GM19438 (cell line): ENCODE results near the gene RITA1.

Experiments
- ATAC-seq: cut with Tn5 transposase; IDR thresholded peaks from one replicate; pipeline ENCODE4 v1.9.1; 2021; ENCODE audit warnings: low read depth; ENCODE audit not compliant: unreplicated experiment

RITA1 gene

GRCh38 chr12:113226696-113227568 is 41.4 kb downstream of the RITA1 start:
- ATAC-seq: no peak

- no peak for ATAC-seq
Measured at GRCh38 chr12:113227686-113228391, 42.3 kb downstream of the RITA1 start.

GRCh38 chr12:113228394-113229028 is 43.0 kb downstream of the RITA1 start:
- no peak for ATAC-seq

- ATAC-seq: peak; percentile 8
Measured at GRCh38 chr12:113230315-113231234, 45.1 kb downstream of the RITA1 start.

- no peak for ATAC-seq
Measured at GRCh38 chr12:113231235-113232088, 45.9 kb downstream of the RITA1 start.

- no peak for ATAC-seq
Measured at GRCh38 chr12:113232089-113232839, 46.7 kb downstream of the RITA1 start.

GRCh38 chr12:113232840-113233585 is 47.5 kb downstream of the RITA1 start:
- peak; percentile 63 for ATAC-seq

GRCh38 chr12:113233967-113234366 is 48.4 kb downstream of the RITA1 start:
- ATAC-seq: no peak

GRCh38 chr12:113234483-113234882 is 49.0 kb downstream of the RITA1 start:
- no peak for ATAC-seq

GRCh38 chr12:113235976-113236375 is 50.5 kb downstream of the RITA1 start:
- ATAC-seq: no peak

GRCh38 chr12:113236539-113237399 is 51.2 kb downstream of the RITA1 start:
- ATAC-seq: no peak

GRCh38 chr12:113237748-113238147 is 52.2 kb downstream of the RITA1 start:
- ATAC-seq: no peak

GRCh38 chr12:113238309-113238708 is 52.8 kb downstream of the RITA1 start:
- no peak for ATAC-seq

GRCh38 chr12:113239288-113239771 is 53.8 kb downstream of the RITA1 start:
- no peak for ATAC-seq

- no peak for ATAC-seq
Measured at GRCh38 chr12:113239811-113240331, 54.4 kb downstream of the RITA1 start.

- peak; percentile 63 for ATAC-seq
Measured at GRCh38 chr12:113240395-113240794, 54.9 kb downstream of the RITA1 start.
